Measurements from ENCODE around the gene WDR70.
"Not testable (repeated sequence)": the region's sequence is repeated elsewhere in the genome, so short reads cannot be mapped to it uniquely, and the experiment has no call there.

WDR70 gene

DNA sequence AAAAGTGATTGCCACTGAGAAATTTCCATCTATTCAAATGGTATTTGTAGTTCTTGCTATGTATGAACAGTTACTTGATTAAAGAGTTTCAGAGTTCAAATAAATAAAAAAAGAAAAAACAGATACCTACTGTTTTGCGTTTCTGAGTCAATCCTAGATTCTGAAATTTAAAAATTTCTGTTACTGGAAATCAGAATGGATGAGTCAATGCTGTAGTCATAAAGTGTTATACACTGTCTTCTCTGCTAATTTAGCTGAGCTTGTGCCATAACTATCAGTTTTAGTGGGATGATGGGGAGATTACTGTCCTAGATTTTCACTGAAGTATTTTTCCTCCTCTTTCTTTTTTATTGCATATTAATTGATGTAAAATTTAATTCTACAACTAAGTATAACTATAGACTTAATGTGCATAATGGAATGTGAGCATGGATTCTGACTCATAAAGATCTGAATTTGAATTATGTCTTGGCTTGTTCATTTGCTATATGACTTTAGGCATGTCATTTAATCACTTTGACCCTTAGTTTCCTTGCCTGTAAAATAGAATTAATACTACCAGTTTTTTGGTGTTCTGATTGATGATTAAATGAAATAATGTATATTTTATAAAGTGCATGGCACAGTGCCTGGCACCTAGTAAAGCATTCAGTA lies 75.4 kb downstream of the WDR70 start:
- DNase-seq (ENCODE audit: low read depth) = not testable (repeated sequence)

DNA sequence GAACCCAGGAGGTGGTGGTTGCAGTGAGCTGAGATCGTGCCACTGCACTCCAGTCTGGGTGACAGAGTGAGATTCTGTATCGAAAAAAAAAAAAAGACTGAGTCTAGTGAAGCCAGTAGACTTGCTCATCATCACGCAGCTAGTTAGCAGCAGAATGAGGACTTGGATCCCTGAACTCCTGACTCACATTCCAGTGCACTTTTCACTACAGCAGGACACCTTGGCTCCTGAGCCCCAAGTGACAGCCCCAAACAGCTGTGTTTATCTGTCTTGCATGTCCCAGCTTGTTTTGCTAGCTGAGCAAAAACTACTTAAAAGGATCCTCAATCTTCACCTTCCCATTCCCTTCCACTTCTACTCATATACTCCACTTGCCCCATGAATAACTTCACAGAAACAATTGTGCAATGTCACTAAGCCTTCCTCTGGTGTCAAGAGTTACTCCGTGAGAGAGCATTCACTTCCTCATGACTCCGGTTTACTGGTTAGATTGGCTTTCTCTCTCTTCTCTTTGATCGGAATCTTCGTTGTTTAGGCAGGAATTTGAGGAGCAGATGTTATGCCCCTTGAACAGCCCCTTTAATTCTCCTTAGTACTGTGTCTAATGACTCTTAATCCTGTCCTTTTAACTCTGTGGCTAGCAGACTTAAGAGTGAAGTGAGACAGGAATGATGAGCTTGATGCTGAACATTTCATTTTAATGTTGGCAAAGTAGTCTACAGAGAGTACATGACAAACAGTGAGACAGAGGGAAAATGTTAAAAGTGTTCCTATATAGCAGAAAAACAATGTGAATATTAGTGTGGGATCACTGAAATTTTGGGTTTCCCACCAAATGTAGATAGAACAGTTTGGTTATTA lies 84.3 kb downstream of the WDR70 start:
- DNase-seq (ENCODE audit: low read depth) = not testable (repeated sequence)

GRCh38 chr5:37464581-37464980 lies 85.5 kb downstream of the WDR70 start:
- DNase-seq (ENCODE audit: low read depth) = not testable (repeated sequence)

DNA sequence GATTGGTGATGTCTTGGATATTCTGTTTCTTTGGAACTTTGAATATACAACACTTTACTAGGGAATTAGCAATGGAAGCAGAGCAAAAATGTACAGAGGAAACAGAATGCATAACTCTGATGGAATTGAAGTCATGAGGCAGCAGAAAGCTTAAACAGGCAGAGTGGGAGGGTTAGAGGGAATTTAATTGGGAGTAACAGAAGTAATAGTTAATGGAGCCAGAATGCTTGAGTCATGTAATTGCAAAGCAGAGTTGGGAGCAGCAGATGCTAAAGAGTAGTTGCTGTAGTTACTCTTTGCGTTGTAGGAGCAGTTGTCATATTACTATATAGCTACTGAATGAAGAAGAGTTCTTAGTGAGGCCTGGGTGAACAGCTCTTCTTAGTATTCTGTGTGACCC lies 90.3 kb downstream of the WDR70 start:
- not testable (repeated sequence) for DNase-seq (ENCODE audit: low read depth)

DNA sequence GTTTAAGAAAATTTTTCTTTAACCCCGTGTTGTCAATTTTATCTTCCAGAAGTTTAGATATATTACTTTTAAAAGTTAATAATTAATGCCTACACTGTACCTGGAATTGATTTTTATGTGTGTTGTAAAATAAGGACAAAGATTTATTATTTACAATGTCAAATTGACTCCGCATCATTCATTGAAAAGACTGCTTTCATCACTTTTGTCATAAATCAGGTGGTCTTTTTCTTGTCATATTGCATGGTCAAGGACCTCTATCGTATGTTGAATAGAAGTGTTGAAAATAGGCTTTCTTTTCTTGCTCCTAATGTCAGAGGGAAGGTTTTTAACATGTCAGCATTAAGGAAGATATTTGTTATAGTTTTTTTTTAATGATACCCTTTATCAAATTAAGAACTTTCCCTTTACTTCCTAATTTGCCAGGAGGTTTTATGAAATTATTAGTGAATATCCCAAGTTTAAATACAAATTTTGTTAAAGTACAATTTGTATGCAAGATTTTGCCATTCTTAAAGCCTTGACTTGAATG lies 92.6 kb downstream of the WDR70 start:
- no peak for DNase-seq (ENCODE audit: low read depth)

DNA sequence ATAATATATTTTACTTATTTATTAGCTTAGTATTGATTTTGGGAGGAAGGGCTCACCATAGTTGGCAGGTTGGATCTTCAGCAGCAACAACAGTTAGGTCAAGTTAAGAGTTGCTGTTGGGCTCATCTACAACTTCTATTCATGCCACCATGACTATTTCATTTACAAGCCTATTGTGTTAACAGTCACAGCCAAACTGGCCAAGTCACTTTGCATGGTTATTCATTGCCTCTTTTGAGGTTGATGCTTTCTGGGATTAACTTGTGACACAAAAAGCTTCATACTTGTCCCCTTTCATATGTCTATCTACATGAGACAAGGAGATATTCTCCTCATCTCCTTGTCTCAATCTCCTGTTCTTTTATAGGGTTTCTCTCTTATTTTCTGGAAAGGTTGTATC lies 98.3 kb downstream of the WDR70 start:
- no peak for DNase-seq (ENCODE audit: low read depth)

- DNase-seq (ENCODE audit: low read depth) = no peak
Observed at GRCh38 chr5:37478121-37478894, 99.2 kb downstream of the WDR70 start.

GRCh38 chr5:37481395-37481794 lies 102.3 kb downstream of the WDR70 start:
- DNase-seq (ENCODE audit: low read depth) = not testable (repeated sequence)

DNA sequence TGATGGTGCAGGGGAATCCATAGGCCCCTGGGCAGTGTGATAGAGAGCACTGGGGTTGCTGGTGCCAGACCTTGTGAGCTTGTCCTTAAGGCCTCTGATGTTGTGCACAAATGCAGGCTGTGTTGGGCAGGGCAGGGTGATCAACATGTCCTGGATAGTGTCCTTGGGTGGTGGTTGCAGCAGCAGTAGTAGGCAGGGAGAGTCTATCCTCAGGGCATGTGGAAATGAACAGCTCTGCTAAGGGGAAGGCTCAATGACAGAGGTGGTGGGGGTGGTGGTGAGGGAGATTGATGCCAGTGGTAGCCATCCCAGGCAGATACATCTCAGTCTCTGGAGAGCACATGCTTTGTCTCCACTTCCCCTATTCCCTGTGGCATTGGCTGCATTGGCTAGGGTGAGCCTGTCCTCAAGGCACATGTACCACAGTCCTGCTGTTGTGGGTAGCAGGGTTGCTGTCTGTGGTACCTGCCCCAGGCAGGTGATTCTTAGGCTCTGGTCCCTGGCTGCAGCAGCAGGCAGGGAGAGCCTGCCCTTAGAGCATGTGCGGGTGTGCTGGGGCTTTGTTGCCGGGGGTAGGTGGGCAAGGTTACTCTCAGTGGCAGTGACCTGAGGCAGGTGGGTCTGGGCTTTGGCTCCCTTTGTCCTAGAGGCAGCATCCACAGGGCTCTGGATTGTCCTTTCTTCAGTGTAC lies 111.1 kb downstream of the WDR70 start:
- no peak for DNase-seq (ENCODE audit: low read depth)

GRCh38 chr5:37490931-37491330 lies 111.8 kb downstream of the WDR70 start:
- no peak for DNase-seq (ENCODE audit: low read depth)

DNA sequence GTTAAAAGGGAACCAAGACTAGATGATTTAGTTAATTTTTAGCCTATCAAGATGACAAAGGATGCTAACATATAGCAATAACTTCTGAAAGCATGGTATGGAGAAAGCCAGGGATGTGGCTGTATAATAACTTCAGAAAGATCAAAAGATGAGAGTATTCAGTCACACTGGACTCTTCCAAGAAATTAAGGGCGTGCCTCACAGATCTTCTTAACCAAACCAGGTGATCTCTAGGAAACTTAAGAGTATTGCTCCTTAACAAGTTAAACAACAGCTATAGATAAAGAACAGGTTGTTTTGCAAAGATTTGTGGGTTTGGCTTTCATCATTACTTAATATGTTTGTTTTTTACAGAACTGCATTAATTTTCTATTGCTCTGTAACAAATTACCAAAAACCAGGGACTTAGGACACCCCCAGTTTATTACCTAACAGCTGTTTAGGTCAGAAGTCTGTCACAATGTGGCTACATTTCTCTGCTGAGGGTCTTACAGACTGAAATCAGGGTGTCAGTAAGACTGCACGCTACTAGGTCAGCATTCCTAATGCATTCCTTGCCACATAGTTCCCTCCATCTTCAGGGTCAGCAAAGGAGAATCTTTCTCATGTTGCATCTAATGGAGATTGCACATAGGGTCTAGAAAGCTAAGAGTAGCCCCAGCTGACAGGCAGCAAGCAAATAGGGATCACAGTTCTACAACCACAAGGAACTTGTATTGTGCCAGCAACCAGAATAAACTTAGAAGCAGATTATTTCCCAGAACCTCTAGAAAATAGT lies 113.8 kb downstream of the WDR70 start:
- no peak for DNase-seq (ENCODE audit: low read depth)

DNA sequence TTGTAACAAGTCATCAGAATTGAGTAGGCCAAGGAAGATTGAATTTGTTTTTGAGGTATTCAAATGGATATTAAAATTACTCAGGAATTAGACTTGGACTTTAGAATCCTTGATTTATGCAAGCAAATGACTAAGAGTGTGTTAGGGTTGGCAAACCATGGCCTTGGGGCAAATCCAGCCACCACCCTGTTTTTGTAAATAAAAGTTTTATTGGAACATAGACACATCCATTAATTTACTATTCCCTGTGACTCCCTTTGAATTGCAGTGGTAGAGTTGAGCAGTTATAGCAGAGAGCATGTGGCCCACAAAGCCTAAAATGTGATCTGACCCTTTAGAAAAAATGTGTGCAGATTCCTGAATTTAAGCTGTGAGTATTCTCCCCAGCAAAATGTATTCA lies 115.6 kb downstream of the WDR70 start:
- no peak for DNase-seq (ENCODE audit: low read depth)

GRCh38 chr5:37495210-37495609 lies 116.1 kb downstream of the WDR70 start:
- no peak for DNase-seq (ENCODE audit: low read depth)

- DNase-seq (ENCODE audit: low read depth) = no peak
Observed at GRCh38 chr5:37495668-37496347, 116.7 kb downstream of the WDR70 start.

- DNase-seq (ENCODE audit: low read depth) = no peak
Observed at GRCh38 chr5:37496902-37497445, 117.9 kb downstream of the WDR70 start.

- DNase-seq (ENCODE audit: low read depth) = no peak
Observed at GRCh38 chr5:37501152-37501551, 122.0 kb downstream of the WDR70 start.

DNA sequence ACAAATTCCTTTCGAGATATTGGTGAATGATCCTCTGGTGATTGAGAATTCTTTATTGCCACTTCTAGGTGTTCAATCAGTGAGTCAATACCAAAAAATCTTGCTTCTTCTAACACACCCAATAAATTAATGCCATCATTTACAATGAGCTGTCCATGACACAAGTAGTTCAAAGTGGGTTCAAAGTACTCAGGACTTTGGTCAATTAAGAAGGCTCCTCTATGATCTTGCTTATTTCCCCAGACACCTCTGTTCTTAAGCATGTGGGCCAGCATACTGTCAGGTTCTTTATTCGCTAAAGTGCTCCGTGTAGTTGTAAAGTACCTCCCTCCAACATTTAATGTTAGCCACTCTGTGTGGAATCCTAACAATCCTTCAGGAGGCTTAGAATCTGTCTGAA lies 127.1 kb downstream of the WDR70 start:
- DNase-seq (ENCODE audit: low read depth) = no peak

- DNase-seq (ENCODE audit: low read depth) = no peak
Observed at GRCh38 chr5:37506722-37507121, 127.6 kb downstream of the WDR70 start.

DNA sequence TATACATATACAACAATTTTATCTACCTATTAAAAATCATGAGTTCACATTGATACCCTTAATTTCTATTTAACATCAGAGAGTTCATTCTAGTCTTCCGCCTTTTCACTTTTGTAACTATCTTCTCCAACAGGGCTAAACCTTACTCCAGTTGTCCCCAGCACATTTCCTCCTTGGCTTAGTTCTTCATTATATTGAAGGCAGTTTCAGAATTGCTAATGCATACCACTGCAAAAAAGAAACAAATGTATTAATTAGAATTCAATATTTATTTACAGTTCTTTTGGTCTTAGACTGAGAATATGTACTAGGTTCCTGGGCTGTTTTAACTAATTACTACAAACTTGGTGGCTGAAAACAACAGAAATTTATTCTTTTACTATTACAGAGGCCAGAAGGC lies 132.5 kb downstream of the WDR70 start:
- DNase-seq (ENCODE audit: low read depth) = no peak

DNA sequence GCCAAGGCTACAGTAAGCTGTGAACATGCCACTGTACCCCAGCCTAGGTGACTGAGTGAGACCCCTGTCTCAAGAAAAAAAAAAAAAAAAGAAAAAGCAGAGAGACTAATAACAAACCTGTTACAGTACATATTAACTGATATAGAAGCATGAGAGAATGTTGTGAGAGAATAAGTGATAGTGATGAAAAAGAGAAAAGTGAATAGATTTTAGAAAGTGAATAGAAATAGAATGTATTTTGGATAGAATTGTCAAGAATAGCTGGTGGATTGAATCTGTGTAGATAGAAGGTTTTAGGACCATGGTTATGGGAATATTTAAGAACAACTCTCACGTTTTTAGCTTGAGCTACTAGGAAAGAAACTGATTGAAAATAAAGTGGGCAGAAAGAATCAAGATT lies 135.8 kb downstream of the WDR70 start:
- no peak for DNase-seq (ENCODE audit: low read depth)
